GM12892 (cell line): ENCODE data around the gene EPHB3.

Source experiments
- DNase-seq: peaks from one replicate; pipeline ENCODE4 v3.0.0; 2011; ENCODE audit not compliant: insufficient read length
- FAIRE-seq: peaks from 2 replicates; lab custom pipeline; 2011; peaks lifted over from hg19 to GRCh38; lab: Jason Lieb, UNC
- POLR2A ChIP-seq: IDR thresholded peaks from 2 replicates; pipeline ENCODE4 v1.6.1; 2011; ENCODE audit warnings: low read depth, low read length, control low read depth
- POLR2AphosphoS5 ChIP-seq: IDR thresholded peaks from 2 replicates; pipeline ENCODE4 v1.6.1; 2011; ENCODE audit warnings: low read depth, low read length, control low read depth
- TAF1 ChIP-seq: IDR thresholded peaks from 2 replicates; pipeline ENCODE4 v1.6.1; 2011; ENCODE audit warnings: low read depth, mild to moderate bottlenecking, control low read depth, low read length, borderline replicate concordance

Gene EPHB3

DNA sequence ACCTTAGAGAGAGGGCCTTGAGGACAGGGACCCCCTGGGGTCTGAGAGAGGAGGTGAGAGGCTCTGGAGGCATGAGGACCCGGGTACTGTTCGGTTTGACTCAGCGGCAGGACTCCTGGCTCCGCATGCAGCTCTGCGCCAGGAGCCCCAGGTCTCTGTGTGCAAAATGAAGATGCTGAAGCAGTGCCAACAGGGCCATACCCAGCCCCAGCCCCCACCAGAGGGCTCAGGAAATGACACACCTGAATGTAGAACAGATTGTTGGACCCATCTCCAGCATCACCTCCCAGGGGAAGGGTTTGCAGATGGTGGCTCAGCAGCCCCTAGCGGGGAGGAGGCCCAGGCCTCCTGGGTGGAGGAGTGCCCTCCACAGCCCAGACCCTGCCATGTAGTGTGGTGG lies 30.2 kb downstream of the EPHB3 start:
- FAIRE-seq: no peak
- no peak for DNase-seq
- no peak for TF ChIP-seq POLR2AphosphoS5
- TF ChIP-seq TAF1: no peak
- no peak for TF ChIP-seq POLR2A

DNA sequence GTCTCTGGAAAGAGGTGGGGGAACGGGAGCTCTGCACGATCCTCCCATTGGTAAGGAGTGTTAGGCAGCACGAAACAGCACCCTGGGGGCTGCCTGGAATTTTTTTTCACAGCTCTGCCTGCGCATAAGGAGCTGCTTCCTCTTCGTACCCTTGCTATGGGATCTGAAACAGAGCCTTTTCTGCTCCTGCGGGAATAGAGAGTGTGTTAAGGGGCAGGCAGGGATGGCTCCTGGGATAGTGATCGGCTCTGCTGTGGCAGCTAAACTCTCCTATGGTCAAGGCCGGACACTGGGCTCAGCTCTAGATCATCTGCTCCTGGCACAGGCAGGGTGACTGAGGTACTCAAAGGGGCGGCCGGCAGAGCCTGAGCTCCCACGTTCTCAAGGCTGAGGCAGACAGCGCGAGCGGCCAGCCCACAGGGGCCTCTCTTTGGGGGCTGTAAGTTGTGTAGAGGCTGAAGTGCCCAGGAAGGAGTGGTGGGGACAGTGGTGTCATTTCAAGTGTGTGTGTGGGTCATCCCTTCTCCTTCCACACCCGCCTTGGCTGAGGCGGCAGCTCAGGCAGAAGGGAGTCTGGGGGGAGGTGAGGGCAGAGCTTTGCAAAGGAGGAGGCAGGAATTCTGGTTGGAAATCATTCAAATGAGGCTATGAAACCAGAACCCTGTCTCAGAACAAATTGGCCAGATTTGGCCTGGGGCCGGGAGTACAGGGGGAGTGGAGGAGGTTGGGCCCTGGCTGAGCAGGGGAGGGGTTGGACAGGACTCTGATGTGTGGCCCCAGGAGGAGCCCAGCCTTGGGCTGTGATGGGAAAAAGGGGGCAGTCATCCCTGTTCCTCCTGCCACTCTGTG lies 31.0 kb downstream of the EPHB3 start:
- FAIRE-seq (no peak), DNase-seq (no peak)
- TF ChIP-seq POLR2A (no peak), TAF1 (no peak), POLR2AphosphoS5 (no peak)

DNA sequence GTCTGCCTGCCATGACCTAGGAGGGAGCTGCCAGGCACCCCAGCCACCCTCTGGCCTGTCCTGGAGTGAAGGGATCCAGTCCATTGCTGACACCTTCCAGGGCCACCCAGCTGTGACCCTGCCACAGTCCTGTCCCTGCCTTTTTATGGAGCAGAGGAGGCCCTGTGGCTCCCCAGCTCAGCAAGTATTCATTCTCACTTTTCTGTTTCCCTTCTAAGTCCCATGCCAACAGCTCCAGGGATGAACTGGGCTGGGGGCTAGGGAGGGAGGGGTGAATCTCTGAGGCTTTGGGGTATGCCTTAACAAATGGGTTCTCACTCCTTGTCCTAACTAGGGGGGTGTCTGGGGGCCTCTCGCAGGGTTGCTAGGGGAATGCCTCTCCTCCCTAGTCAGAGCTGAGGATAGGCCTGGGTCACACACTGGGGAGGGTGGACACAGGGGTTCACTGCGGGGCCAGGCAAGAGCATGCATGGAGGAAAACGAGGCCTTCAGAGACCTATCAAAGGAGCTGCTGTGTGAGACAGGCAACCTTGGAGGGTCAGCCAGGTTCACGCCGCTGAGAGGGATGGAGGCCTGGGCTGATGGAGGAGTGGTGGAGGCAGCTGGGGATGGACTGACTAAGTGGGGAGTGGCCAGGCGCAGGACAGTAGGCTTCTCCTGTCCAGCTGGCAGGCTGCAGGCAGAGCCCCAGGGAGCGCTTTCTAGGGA lies 31.8 kb downstream of the EPHB3 start:
- FAIRE-seq: no peak
- DNase-seq: no peak
- TF ChIP-seq POLR2AphosphoS5 (no peak), POLR2A (no peak), TAF1 (no peak)

DNA sequence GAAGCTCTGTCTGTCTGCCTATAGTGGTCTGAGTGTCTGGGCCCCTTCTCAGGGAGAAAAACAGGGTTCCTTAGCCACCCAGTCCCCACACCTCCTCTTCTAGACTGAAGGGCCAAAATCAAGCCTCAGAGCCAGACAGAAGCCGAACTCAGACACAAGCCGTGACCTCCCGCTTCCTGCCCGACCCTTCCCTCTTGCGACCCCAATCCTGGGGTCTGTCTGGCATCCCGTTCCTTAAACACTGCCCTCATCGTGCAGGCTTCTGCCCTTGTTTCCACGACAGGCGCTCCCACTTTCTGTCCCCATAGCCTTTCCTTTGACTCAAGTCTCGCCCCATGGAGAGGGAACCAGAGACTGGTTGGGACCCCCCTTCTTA lies 32.3 kb downstream of the EPHB3 start:
- FAIRE-seq: no peak

DNA sequence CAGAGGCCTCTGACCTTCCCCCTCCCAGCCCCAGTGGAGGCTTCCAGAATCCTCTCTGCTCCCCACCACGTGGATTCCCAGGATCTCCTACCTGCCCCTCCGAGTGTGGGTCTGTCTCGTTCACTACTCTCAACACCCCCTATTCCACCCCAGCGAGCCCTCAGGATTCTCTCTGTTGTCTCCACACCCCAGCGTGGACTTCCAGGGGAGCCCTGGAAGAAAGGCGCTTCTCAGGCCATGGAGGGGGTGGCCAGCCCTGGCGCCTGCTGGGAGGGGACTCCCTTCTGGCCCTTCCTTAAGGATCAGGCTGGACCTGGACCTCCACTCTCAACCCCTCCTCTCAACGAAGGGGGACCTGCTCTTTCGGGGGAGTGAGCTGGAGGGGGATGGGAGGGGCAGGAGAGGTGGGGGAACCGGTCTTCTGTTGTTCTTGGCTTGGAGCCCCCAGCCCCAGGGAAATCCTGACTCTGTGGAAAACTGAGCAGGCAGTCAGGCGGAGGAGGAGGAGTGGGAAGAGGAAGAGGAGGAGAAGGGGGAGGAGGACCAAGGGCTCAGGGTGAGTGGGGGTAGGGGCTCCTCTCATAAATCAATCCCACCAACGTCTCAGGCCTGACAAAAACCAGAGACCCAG lies 32.9 kb downstream of the EPHB3 start:
- no peak for TF ChIP-seq POLR2A
- no peak for TF ChIP-seq POLR2AphosphoS5
- no peak for TF ChIP-seq TAF1
- FAIRE-seq (no peak), DNase-seq (no peak)

More for the DNA sequence above, 32.3 kb downstream of the EPHB3 start:
- TF ChIP-seq POLR2AphosphoS5 (no peak), POLR2A (no peak), TAF1 (no peak)
- no peak for DNase-seq

DNA sequence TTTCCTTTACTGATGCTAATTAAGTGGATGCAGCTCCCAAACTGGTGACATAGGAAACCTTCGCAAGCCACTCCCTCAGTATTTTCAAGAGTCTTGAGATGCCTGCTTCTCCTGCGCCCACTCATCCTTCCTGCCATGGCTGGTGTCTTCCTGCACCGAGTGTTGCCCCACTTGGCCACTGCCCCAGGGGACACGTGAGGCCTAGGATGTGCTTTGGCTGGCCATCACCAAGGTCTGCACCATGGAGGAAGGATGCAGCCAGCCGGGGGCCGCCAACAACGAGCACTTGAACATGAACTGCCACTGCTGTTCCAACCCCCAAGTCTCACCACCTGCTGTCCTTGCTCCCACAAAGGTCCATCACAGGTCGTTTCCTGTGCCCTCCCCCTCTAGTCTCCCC lies 34.1 kb downstream of the EPHB3 start:
- TF ChIP-seq POLR2AphosphoS5: no peak
- TF ChIP-seq POLR2A: no peak
- no peak for TF ChIP-seq TAF1
- FAIRE-seq (no peak), DNase-seq (no peak)

DNA sequence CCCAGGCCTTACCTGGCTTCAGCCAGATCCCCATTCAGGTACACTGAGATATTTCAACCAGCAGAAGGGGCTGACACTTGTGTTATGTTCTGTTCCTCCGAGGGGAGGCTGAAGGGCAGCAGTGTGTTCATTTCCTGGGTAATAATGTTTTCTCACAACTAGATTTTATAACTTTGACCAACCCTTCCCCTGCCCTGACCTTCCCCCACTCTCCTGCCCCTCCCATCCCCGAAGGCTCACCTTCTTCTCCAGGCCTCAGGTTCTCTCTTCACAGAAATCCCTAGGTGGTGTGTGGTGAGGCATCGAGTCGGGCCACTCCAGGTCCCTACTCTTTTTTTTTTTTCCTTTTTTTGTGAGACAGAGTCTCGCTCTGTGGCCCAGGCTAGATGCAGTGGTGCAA lies 34.6 kb downstream of the EPHB3 start:
- no peak for FAIRE-seq
- TF ChIP-seq POLR2AphosphoS5 (no peak), TAF1 (no peak), POLR2A (no peak)
- DNase-seq: no peak

DNA sequence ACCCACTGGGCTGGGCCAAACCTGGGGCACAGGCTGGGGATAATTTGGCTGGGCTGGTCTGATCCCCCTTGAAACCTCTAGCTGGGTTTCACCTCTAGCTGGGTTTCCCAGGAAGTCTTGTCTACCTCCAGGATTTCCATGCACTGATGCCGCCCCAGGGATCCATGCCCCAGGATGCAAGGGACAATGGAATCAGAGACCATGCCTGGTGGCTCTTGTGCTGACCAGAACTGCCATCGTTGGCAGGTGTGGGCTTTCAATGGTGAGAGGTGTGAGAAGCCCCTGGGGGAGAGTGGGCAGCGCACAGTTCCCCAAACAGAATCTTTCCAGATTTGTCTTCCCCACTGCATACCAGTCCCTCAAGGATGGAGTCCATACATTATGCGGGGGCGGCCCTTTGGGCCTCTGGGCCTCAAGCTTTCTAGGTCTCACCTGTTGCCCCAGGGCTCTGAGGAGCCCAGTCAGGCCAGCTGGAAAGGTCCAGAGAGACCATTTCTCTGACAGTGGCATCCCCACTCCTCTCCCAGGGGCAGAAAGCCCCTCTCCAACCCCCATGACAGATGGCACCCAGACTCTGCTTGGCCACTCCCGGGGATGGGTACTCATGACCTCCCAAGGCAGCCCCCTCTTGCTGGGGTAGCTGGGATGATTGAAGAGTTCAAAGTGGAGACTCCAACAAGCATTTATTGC lies 35.4 kb downstream of the EPHB3 start:
- FAIRE-seq: no peak
- DNase-seq: no peak
- TF ChIP-seq POLR2AphosphoS5: no peak

DNA sequence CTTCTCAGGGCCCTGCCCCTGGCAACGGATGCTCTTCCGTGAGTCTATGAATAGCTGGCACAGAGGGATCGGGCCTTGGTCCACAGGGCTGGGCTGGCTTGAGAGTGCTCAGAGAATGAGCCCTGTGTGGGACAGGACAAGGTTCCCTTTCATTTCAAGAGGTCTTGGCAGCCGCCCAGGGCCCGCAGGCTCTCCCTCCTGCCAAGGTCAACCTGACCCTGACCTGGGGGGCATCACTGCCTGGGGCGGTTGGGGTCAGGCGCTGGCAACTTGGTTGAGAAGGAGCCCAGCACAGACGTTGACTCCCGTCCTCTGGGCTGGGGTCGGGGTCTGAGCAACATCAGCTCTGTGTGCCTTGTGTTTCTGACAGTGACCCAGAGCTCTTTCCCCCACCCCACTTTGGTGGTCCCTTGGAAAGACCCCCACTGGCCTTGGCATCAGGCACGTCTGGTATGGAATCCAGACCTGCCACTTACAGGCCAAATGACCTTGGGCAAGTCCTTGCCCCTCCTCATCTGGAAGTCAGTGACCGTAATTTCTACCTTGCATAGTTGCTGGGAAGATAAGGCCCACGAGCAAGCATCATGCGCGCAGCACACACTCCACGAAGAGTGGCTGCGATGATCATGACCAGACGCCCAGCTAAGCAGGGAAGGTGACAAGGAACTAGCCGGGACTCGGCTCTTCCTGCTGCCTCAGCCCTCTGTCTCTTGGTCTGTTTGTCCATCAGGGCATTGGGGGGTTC lies 36.4 kb downstream of the EPHB3 start:
- DNase-seq: no peak
- TF ChIP-seq POLR2AphosphoS5 (no peak), TAF1 (no peak)
- no peak for FAIRE-seq

DNA sequence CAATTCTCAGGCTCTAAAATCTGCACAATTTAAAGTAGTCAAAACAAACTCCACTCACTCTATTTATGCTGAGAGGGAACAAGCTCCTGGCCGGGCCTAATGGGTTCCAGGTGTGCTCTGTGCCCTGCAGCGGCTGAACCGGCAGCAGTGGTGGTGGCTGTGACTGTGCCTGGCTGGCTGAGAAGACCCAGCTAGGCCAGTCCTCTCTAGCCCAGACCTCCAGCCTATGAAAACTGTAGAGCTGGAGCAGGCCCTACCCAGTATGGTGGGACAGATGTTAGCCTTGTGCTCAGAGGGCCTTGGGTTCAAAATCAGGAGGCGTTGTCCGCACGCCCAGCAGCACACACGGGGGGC lies 37.0 kb downstream of the EPHB3 start:
- DNase-seq (no peak), FAIRE-seq (no peak)
- TF ChIP-seq POLR2AphosphoS5: no peak
- TF ChIP-seq POLR2A: no peak
- TF ChIP-seq TAF1: no peak

DNA sequence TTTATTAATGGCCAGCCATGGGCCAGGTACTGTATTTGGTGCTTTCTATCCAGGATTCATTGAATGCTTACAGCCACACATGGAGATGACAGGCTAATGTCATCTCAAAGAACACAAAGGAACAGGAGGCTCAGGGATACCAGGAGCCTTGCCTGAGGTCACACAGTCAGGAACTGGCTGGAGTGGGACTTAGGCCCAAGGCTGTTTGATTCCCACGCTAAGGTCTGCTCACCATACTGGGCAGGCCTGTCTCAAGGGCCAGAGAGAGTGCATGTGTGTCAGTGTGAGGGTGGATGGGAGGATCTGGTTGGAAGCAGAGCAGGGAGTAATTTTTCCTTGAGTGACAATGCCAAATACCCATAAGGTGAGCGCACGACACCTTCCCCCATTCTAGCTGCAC lies 37.6 kb downstream of the EPHB3 start:
- FAIRE-seq (no peak), DNase-seq (no peak)
- no peak for TF ChIP-seq POLR2A
- TF ChIP-seq TAF1: no peak
- TF ChIP-seq POLR2AphosphoS5: no peak
